Activated gamma-delta T cell (primary cell): Measurements from ENCODE around the gene RASSF8.

ENCODE experiments used
- DNase-seq: peaks from one replicate; lab custom pipeline; 2025; lab: John Stamatoyannopoulos, UW

The RASSF8 gene

DNA sequence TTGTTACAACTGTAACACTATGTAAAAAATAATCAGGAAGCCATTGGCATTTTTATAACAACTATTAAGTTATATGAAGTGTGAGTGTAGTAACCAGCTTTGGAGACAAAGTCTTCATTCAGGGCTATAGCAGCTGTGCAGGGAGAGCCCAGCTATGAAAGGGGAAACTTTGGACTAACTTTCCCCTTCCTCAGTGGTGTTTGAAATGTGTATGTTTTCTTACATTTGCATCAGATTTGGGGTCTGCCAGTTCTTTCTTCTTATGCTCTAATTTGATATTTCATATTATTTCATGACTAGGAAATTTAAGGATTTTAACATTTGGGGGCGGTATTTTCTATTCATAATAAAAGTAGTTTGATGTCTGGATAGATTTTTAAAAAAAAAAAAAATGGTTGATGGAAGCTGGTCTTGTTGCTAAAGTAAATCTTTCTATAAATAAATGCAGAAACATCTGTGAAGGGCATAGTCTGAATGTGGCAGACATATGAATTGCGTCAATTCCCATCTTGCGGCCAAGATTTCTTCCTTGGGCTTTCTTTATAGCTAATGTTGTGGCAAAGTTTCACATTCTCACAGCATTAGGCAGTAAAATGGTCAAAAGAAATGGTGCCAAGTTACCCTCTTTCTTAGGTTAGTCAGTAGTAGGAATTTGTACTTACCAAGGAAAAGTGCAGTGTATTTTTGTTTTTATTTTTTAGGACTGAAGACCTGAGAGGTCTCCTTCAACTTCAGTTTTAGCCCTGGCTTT lies 35.6 kb downstream of the RASSF8 start:
- DNase-seq = no peak

- no peak for DNase-seq
These were observed 36.6 kb downstream of the RASSF8 start for GRCh38 chr12:25994901-25995625.

GRCh38 chr12:25995906-25996305 lies 37.4 kb downstream of the RASSF8 start:
- DNase-seq = no peak

DNA sequence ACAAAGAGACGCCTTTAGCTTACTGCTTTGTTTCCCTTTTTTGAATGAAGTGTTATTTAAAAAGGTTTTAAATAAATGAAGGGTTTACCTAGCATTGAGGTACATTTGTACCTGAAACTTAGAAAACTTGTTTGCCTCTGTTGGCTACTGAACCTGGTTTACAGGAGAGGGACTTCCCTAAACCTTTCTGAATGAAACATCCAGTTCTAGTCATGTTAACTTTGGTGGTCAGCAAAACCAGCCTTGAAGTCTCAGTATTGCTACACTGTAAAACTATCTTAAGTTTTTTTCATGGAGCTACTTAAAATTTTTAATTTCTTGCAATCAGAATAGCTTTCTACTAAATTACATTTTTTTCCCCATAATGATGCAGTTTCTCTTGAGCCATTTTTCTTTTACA lies 38.2 kb downstream of the RASSF8 start:
- no peak for DNase-seq

- no peak for DNase-seq
These were observed 38.9 kb downstream of the RASSF8 start for GRCh38 chr12:25997201-25997963.

DNA sequence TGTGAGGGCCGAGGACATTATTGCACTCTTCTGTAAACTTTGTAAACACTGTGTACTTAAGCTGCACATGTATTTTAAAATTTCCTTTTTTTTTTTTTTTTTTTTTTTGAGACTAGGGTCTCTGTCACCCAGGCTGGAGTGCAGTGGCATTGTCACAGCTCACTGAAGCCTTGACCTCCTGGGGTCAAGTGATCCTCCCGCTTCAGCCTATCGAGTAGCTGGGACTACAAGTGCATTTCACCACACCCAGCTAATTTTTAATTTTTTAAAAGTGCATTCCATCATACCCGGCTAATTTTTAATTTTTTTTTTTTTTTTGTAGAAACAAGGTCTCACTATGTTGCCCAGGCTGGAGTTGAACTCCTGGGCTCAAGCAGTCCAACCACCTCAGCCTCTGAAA lies 42.4 kb downstream of the RASSF8 start:
- DNase-seq = no peak

GRCh38 chr12:26001530-26001929 lies 43.0 kb downstream of the RASSF8 start:
- no peak for DNase-seq

DNA sequence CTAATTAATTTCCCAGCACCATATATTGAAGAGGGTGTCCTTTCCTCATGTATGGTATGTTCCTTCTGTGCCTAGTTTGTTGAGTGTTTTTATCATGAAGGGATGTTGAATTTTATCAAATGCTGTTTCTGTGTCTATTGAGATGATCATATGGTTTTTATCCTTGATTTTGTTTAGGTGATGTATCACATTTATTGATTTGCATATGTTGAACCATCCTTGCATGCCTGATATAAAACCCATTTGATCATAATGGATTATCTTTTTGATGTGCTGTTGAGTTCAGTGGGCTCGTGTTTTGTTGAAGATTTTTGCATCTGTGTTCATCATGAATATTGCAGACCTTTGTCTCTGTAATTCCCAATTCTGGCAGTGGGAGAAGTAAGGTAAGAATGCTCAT lies 44.6 kb downstream of the RASSF8 start:
- no peak for DNase-seq

- no peak for DNase-seq
These were observed 49.1 kb downstream of the RASSF8 start for GRCh38 chr12:26007566-26007965.

DNA sequence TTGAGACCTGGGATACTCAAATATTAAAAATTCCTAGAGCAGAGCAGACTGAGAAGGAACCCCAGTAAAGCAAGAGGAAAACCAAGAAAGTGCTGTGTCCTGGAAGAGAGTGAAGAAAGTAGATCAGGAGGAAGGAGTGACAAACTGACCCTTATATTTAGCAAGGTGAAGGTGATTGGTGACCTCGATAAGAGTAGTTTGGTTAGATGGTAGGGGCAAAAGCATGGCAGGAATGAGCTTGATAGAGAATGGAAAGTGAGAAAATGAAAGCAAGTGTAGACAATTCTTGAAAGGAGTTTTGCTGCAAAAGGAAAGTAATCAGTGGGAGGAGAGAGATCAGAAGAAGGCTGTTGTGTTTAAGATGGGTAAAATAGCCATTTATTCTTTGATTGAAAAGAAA lies 51.1 kb downstream of the RASSF8 start:
- no peak for DNase-seq

GRCh38 chr12:26010293-26010821 lies 51.9 kb downstream of the RASSF8 start:
- no peak for DNase-seq

- no peak for DNase-seq
These were observed 52.6 kb downstream of the RASSF8 start for GRCh38 chr12:26011099-26011498.

DNA sequence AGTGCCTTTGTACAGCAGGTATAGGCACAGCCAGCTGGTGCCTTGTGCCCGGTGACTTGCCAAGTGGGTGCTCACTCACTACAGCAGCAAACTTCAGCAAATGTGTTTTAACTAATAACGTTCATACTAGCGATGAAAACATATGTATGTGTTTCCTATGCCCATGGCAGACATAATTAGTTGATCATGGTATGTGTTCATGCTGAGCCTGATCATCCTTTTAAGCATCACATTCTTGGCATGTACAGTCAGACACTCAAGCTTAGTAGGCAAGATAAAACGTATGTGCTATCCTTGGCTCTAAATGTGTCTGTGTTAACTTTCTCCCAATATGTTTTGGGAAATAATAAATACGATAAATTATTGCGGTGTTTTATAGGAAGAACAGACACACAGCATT lies 55.6 kb downstream of the RASSF8 start:
- DNase-seq = no peak

DNA sequence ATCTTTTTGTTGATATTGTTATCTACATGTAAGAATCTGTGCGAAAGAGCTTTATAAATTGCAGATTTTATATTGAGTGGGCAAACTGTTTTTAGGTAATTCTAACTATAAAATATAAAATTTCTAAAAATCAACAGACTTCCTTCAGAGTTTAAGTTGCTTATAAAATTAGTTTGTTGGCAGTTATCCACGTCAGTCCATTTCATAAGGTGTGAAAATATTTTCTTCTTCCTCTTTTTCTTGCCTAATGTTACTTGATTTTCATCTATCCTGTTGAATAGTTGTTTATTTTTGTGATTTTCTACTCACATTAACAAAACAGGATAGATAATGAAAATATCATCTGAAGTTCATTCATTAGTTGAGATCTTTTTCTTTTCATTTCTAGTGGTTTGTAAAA lies 58.0 kb downstream of the RASSF8 start:
- no peak for DNase-seq

GRCh38 chr12:26017484-26018211 lies 59.2 kb downstream of the RASSF8 start:
- DNase-seq = no peak

- DNase-seq = no peak
These were observed 60.4 kb downstream of the RASSF8 start for GRCh38 chr12:26018926-26019325.

DNA sequence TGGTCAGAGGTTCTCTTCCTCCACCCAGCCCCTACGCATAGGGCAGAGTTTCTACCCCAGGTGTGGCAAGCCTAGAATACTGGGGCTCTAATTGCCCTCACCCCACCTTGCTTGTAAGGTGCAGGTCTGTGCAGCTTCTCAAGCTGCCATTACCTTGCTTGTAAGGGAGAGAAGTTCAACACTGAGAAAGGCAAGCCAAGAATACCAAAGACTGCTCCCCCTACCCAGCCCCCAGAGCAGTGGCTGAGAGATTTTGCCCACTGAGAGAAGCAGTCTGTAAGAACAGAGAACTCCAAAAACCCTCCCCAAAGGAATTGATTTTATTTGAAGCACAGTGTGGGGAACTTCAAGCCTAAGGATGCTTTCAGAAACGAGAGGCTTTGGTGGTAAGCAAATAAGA lies 63.1 kb downstream of the RASSF8 start:
- DNase-seq = no peak

DNA sequence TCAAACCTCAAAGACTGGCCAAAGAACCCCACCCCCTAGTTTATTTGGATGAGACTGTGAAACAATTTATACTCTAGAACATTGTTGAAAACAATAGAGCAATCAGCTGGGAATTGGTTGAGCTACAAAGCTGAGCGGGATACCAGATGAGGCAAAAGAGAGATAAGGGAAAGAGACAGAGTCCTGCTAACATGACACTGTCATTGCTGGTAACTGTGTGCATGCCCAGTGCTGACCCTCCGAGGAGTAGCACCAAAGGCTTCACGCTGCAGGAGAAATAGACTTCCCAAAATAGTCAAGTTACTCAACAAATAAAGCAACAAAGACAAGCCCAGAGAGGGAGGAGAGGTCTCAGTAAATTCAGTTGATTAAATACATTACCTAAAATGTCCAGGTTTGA lies 63.6 kb downstream of the RASSF8 start:
- DNase-seq = no peak

DNA sequence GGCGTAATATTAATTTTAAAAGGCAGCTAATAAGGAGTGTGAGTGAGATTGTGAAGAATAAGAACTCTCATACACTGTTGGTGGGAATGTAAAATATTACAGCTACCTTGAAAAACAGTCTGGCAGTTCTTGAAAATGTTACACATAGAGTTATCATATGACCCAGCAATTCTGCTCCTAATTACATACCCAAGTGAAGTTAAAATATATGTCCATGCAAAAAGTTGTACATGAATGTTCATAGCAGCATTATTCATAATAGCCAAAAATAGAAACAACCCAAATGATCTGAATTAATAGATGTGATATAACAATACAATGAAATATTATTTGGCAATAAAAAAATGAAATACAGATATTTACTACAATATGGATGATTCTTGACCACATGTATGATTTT lies 68.2 kb downstream of the RASSF8 start:
- no peak for DNase-seq

GRCh38 chr12:26027401-26027800 lies 68.9 kb downstream of the RASSF8 start:
- no peak for DNase-seq

DNA sequence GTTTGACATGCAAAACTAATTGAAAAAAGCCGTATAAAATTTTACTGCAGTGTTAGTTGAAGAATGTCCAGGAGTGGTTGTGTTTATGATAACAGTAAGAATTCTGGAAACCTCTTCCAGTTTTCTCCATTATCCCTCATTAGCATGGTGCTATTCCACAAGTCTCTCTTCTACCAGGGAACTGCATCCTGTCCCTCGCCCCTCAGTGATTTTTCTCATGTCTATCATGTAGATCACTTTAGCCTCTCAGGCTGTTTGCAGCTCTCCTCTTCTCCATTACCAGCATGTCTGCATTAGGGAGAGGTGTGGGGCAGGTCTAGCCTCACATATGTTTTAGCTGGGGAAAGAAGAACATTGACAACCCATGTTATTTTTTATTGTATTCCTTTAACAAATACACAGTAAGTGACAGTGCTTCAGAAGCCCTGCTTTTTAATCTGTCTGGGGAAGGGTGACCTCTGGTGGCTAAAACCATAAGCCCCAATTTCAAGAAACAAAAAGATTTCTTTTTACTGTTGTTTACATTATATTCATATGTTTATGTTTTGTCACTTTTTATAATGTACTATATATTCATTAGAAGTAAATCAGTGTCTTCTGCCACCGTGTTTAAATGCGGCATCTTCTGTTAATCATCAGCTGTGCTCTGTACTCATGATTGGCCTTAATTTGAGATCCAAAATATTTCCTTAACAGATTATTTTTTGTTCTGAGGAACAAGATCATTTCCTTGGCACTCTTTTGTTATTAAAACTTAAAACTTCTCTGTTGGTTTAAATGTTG lies 70.7 kb downstream of the RASSF8 start:
- no peak for DNase-seq
